Large intestine (tissue), 3 donors: Measurements from ENCODE around the gene SUV39H1. TPM values are rescaled to one million over a fixed set of nuclear protein-coding genes. Genes with fewer than 3 reads are reported as not detected.

Experiments used
- DNase-seq, 2 donors: peaks; one replicate each; pipeline versions ENCODE4 v3.0.0 to v3.0.0-alpha.2; 2013
- H3K27ac ChIP-seq: one replicate; pipeline ENCODE4 v1.5.1; 2013; ENCODE audit warnings: low read length
- H3K27me3 ChIP-seq: 2 replicates; pipeline ENCODE4 v1.6.1; 2013; ENCODE audit warnings: low read length; ENCODE audit not compliant: control insufficient read depth, insufficient read depth
- H3K36me3 ChIP-seq: 2 replicates; pipeline ENCODE4 v1.6.1; 2013; ENCODE audit warnings: low read length; ENCODE audit not compliant: control insufficient read depth, insufficient read depth
- H3K4me1 ChIP-seq: one replicate; pipeline ENCODE4 v1.6.1; 2013; ENCODE audit warnings: low read length; ENCODE audit not compliant: control insufficient read depth, insufficient read depth
- H3K4me3 ChIP-seq: one replicate; pipeline ENCODE4 v1.5.1; 2013; ENCODE audit warnings: low read length
- H3K9me3 ChIP-seq: one replicate; pipeline ENCODE4 v1.6.1; 2013; ENCODE audit warnings: mild to moderate bottlenecking, low read depth, low read length, moderate library complexity; ENCODE audit not compliant: control insufficient read depth
- WGBS: methylation state at CpG from one replicate; pipeline ENCODE4 v1.1.5; 2013; ENCODE audit warnings: low lambda C conversion rate; ENCODE audit not compliant: insufficient coverage; 5-methylcytosine and 5-hydroxymethylcytosine counted together
- polyA plus RNA-seq: library from polyadenylated mRNA; unstranded; fragments of 120-200 nt; gene quantifications from one replicate; pipeline ENCODE4 v1.2.1, GENCODE V29; 2013

Gene SUV39H1
- polyA plus RNA-seq, 1 donor, result 4.7 TPM

DNA sequence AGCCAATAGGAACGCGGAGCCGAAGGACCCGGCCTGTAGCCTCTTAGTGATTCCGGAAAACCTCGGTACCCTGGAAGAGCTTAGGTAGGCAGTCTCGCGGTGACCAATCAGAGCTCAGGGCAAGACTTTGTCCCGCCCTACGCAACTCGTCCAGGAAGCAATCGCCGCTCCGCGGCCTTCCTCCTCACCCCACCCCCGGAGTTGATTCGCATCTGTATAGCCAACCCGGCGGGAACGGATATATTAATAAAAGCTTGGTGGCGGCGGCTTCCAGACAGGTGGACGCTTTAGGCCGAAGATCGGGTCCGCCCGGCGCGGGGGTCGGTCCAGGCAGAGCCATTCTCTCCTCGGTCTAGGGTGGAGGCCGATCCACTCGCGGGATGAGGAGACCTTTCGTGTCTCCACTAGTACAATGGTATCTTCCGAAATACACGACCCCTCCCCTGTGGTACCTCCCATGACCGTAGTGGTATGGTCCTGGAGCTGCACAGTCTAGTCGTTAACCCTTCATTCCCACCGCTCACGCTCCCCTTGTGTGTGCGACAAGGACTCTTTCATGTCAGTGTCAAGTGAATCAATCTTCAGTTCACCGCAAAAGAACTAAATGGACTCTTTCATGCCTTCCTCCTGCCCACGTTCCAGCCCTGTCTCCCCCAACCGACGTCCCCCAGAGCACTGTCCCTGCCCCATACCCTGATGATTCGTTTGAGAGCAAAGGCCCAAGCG lies 40.8 kb downstream of the SUV39H1 start:
- no CpG with 5 or more reads among the region's 48 CpGs for WGBS
- H3K4me3 ChIP-seq, result peak overlapping the region; percentile 68
- peak overlapping the region; percentile 94 for H3K27ac ChIP-seq
- DNase-seq, result peak; percentile 95 to 96
- peaks cover 6% of the 10 kb centered on the region for H3K4me1 ChIP-seq
- no peaks in the 10 kb centered on the region for H3K36me3 ChIP-seq
- H3K27me3 ChIP-seq, result no peaks in the 10 kb centered on the region
- no peaks in the 10 kb centered on the region for H3K9me3 ChIP-seq

DNA sequence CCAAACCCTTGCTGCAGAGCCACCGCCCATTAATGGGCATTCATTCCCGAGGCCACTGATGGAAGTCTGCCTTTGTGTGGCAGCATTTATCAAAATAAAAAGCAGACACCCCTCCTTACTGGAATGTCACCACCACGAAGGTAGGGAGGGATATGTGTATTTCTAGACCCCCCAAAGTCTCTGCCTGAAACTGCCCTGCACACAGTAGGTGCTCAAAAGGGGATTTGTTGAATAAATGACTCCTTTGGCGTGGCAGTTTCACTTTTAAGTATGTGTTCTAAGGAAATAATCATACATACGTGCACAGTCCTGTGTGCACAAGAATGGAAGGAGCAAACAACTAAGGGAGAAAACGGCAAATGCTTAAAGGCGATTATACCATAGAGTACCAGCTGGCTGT lies 41.4 kb downstream of the SUV39H1 start:
- no CpG with 5 or more reads among the region's 7 CpGs for WGBS
- DNase-seq, result no peak
- Histone ChIP-seq H3K27ac (peak overlapping the region; percentile 94), H3K27me3 (no peaks in the 10 kb centered on the region), H3K4me1 (peaks cover 6% of the 10 kb centered on the region), H3K9me3 (no peaks in the 10 kb centered on the region), H3K4me3 (peak overlapping the region; percentile 68), H3K36me3 (no peaks in the 10 kb centered on the region)

DNA sequence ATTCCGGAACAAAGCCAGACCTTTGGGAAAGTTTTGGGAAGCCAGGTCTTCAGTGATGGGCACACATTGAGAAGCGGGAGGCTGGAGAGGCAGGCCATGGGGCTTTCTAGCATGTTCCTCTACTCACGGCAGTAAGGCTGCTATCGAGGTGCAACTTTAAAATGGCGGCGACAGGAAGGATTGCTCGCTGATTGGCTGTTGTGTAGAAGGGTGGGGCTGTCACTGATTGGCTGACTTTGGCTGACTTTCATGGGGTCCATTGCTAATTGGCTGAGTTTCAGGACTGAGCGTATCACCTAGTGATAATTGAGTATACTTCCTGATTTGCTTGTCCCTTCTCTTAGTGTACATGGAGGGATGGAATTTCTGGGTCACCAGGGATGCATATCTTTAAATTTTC lies 45.3 kb downstream of the SUV39H1 start:
- H3K4me3 ChIP-seq, result no peak overlapping the region
- H3K27ac ChIP-seq, result no peak overlapping the region
- H3K4me1 ChIP-seq, result peaks cover 6% of the 10 kb centered on the region
- no peaks in the 10 kb centered on the region for H3K9me3 ChIP-seq
- no peak for DNase-seq
- H3K36me3 ChIP-seq, result no peaks in the 10 kb centered on the region
- no peaks in the 10 kb centered on the region for H3K27me3 ChIP-seq
- WGBS, result no CpG with 5 or more reads among the region's 8 CpGs

DNA sequence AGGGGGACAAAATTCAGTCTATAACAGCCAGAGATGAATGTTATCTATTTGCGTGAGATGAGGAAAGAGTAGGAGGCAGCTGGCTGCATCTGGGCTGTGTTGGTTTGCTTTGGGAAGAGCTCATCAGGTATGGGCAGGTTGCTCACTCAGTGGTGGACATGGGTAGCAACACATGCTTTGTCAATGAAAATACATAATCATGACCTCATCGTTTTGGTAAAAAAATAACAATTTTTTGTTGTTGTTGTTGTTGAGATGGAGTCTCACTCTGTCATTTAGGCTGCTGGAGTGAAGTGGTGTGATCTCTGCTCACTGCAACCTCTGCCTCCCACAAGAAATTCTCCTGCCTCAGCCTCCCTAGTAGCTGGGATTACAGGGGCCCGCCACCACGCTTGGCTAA lies 48.7 kb downstream of the SUV39H1 start:
- H3K36me3 ChIP-seq, result no peaks in the 10 kb centered on the region
- no CpG with 5 or more reads among the region's 4 CpGs for WGBS
- H3K4me3 ChIP-seq, result no peak overlapping the region
- no peaks in the 10 kb centered on the region for H3K27me3 ChIP-seq
- H3K4me1 ChIP-seq, result no peaks in the 10 kb centered on the region
- H3K9me3 ChIP-seq, result no peaks in the 10 kb centered on the region
- DNase-seq, result no peak
- H3K27ac ChIP-seq, result no peak overlapping the region

DNA sequence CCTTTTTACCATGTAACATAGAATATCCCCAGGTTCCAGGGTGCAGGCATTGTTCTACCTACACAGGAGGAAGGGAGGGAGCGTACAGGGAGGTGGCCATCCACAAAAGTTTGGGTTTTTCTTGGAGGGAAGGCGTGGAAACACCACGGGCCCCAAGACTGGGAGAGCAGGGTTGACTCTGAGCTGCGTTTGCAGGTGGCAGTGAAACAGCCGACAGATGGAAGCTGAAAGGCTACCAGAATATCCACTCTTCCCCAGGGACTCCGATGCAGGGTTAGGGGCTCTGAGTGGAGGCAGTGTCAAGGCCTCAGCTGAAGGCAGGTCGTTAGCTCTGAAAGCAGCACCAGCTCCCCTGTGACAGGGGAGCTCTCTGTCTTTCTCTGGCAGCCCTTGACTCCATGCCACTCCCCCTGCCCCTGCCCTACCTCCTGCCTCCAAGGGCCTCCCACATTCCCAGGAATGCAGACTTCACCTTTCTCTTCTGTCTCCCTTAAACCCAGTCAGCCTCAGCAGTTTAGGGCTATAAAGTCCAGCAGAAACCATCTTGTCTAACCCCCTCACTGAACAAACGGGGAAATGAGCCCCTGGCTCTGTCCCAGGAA lies 51.0 kb downstream of the SUV39H1 start:
- Histone ChIP-seq H3K36me3 (no peaks in the 10 kb centered on the region), H3K27ac (no peak overlapping the region), H3K9me3 (no peaks in the 10 kb centered on the region), H3K27me3 (no peaks in the 10 kb centered on the region), H3K4me1 (no peaks in the 10 kb centered on the region), H3K4me3 (no peak overlapping the region)
- no CpG with 5 or more reads among the region's 8 CpGs for WGBS
- DNase-seq, result no peak

DNA sequence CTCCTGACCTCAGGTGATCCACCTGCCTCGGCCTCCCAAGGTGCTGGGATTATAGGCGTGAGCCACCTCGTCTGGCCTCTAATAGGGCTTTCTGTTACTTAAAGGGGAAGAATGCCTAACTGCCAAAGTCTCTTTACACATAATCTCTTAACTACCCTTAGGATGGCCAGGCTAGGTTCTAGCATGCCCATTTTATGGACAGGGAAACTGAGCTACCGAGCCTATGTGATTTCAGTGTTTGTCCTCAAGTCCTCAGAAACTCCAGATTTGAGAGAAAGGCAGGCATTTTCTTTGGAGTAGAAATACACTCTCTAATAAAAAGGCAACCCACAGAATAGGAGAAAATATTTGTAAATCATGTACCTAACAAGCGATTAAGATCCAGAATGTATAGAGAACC lies 52.6 kb downstream of the SUV39H1 start:
- Histone ChIP-seq H3K27ac (no peak overlapping the region), H3K27me3 (no peaks in the 10 kb centered on the region), H3K4me1 (no peaks in the 10 kb centered on the region), H3K4me3 (no peak overlapping the region), H3K9me3 (no peaks in the 10 kb centered on the region), H3K36me3 (no peaks in the 10 kb centered on the region)
- no peak for DNase-seq
- no CpG with 5 or more reads among the region's 5 CpGs for WGBS

DNA sequence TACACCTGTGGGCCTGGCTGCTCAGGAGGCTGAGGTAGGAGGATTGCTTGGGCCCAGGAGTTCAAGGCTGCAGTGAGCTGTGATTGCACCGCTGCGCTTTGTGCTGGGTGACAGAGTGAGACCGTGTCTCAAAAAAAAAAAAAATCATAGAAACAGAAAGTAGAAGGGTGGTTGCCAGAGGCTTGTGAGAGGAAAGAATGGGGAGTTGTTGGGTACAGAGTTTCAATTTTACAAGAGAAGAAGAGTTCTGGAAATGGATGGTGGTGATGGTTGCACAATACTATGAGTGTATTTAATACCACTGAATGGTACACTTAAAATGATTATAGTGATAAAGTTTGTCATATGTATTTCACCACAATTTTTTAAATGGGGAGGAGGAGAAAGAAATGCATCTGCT lies 54.8 kb downstream of the SUV39H1 start:
- Histone ChIP-seq H3K27me3 (no peaks in the 10 kb centered on the region), H3K36me3 (no peaks in the 10 kb centered on the region), H3K9me3 (no peaks in the 10 kb centered on the region), H3K4me1 (no peaks in the 10 kb centered on the region), H3K27ac (no peak overlapping the region), H3K4me3 (no peak overlapping the region)
- no CpG with 5 or more reads among the region's 3 CpGs for WGBS
- DNase-seq, result no peak

DNA sequence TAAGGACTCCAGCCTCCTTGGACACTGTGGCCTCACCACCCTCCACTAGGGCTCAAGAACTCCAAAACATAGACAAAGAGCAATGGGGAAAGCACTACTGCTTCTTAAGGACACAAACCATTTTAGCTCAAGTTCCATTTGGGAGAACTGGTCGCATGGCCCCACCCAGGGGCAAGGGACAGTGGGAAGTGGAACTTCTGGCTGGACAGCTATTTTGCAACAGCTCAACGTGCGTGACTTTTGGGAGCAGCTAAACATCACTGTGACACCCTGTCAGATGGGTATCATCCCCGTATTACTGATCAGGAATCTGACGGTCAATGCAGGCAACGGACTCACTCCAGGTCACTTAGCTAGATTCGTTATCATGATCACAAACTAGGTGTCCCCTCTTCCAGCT lies 56.0 kb downstream of the SUV39H1 start:
- H3K4me1 ChIP-seq, result no peaks in the 10 kb centered on the region
- no peak for DNase-seq
- H3K9me3 ChIP-seq, result no peaks in the 10 kb centered on the region
- H3K27me3 ChIP-seq, result no peaks in the 10 kb centered on the region
- H3K27ac ChIP-seq, result no peak overlapping the region
- H3K36me3 ChIP-seq, result no peaks in the 10 kb centered on the region
- no peak overlapping the region for H3K4me3 ChIP-seq
- WGBS, result no CpG with 5 or more reads among the region's 7 CpGs

DNA sequence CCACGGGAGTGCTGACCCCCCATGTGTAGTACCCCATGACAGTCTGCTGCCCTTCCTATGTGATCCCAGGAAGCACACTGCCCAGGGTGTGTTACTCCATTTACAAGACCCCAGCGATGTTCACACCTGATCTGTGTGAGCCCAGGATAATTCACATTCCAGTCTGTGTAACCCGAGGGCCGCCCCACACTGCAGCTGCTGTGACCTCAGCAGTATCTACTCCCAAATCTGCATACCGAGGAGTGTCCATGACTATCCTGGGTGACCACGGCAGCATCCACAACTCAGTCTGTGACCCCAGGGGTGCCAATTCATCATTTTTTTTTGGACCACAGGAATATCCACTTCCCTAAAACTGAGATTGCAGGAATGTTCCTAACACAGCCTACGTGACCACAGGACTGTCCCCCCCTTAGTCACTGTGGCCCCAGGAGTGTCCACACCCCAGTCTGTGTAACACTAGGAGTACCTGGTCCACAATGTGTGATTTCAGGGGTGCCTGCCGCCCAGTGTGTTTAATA lies 57.2 kb downstream of the SUV39H1 start:
- no peak overlapping the region for H3K4me3 ChIP-seq
- H3K27ac ChIP-seq, result no peak overlapping the region
- no peaks in the 10 kb centered on the region for H3K4me1 ChIP-seq
- H3K9me3 ChIP-seq, result no peaks in the 10 kb centered on the region
- no peaks in the 10 kb centered on the region for H3K27me3 ChIP-seq
- DNase-seq, result no peak
- WGBS, result no CpG with 5 or more reads among the region's 8 CpGs
- H3K36me3 ChIP-seq, result no peaks in the 10 kb centered on the region

DNA sequence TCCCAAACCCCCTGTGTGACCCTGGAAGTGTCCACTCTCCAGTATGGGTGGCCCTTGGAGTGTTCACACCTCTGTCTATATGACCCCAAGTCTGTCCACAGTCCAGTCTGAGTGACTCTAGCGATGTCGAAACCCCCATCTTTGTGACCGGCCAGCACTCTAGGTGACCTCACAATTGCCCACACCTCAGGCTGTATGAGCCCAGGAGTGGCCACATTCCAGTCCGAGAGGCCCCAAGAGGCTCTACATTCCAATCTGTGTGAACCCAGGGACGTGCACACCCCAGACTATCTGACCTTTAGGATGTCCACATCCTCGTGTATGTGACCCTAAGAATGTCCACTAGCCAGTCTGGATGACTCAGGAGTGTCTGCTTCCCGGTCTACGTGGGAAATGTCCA lies 57.7 kb downstream of the SUV39H1 start:
- Histone ChIP-seq H3K9me3 (no peaks in the 10 kb centered on the region), H3K27ac (no peak overlapping the region), H3K4me1 (no peaks in the 10 kb centered on the region), H3K4me3 (no peak overlapping the region), H3K27me3 (no peaks in the 10 kb centered on the region), H3K36me3 (no peaks in the 10 kb centered on the region)
- no CpG with 5 or more reads among the region's 8 CpGs for WGBS
- DNase-seq, result no peak
